Measurements from ENCODE around the gene A4GALT.

A4GALT gene

GRCh38 chr22:42648368-42649245, 72.1 kb downstream of the A4GALT start:
- no peaks in the 10 kb centered on the region for H3K79me2 ChIP-seq

GRCh38 chr22:42648017-42648367, 72.7 kb downstream of the A4GALT start:
- no peak for TF ChIP-seq CTCF (IDR thresholded peaks at IDR 0.05)
- Histone ChIP-seq H3K36me3 (ENCODE audit: control insufficient read depth, insufficient read depth, low read length) (no peaks in the 10 kb centered on the region), H3K9me3 (ENCODE audit: control insufficient read depth, low read length) (no peaks in the 10 kb centered on the region), H3K4me2 (ENCODE audit: low read length) (no peak overlapping the region), H3K27me3 (ENCODE audit: control insufficient read depth, insufficient read depth, low read length) (no peaks in the 10 kb centered on the region), H3K9ac (no peak overlapping the region), H3K27ac (no peak overlapping the region), H3K4me3 (ENCODE audit: low read depth, low read length) (no peak overlapping the region), H3K4me1 (no peaks in the 10 kb centered on the region), H3K79me2 (no peaks in the 10 kb centered on the region), H2AFZ (no peak overlapping the region)

More at GRCh38 chr22:42648368-42649245, 72.1 kb downstream of the A4GALT start:
- Histone ChIP-seq H2AFZ (peak overlapping the region; percentile 72), H3K4me2 (ENCODE audit: low read length) (peak overlapping the region; percentile 94), H3K27me3 (ENCODE audit: control insufficient read depth, insufficient read depth, low read length) (no peaks in the 10 kb centered on the region), H3K9ac (peak overlapping the region; percentile 61), H3K27ac (peak overlapping the region; percentile 62), H3K4me3 (ENCODE audit: low read depth, low read length) (peak overlapping the region; percentile 76), H3K9me3 (ENCODE audit: control insufficient read depth, low read length) (no peaks in the 10 kb centered on the region), H3K4me1 (no peaks in the 10 kb centered on the region), H3K36me3 (ENCODE audit: control insufficient read depth, insufficient read depth, low read length) (no peaks in the 10 kb centered on the region)
- no peak for TF ChIP-seq CTCF (IDR thresholded peaks at IDR 0.05)

GRCh38 chr22:42646569-42647525, 73.8 kb downstream of the A4GALT start:
- H3K4me3 ChIP-seq (ENCODE audit: low read depth, low read length): no peak overlapping the region
- no peak overlapping the region for H3K4me2 ChIP-seq (ENCODE audit: low read length)
- no peaks in the 10 kb centered on the region for H3K4me1 ChIP-seq
- no peak overlapping the region for H3K27ac ChIP-seq
- TF ChIP-seq CTCF (IDR thresholded peaks at IDR 0.05): no peak
- H3K27me3 ChIP-seq (ENCODE audit: control insufficient read depth, insufficient read depth, low read length): no peaks in the 10 kb centered on the region
- H3K79me2 ChIP-seq: no peaks in the 10 kb centered on the region
- no peaks in the 10 kb centered on the region for H3K36me3 ChIP-seq (ENCODE audit: control insufficient read depth, insufficient read depth, low read length)
- H3K9me3 ChIP-seq (ENCODE audit: control insufficient read depth, low read length): no peaks in the 10 kb centered on the region
- no peak overlapping the region for H2AFZ ChIP-seq
- H3K9ac ChIP-seq: no peak overlapping the region

GRCh38 chr22:42645938-42646568, 74.6 kb downstream of the A4GALT start:
- no peak for TF ChIP-seq CTCF (IDR thresholded peaks at IDR 0.05)
- Histone ChIP-seq H3K9me3 (ENCODE audit: control insufficient read depth, low read length) (no peaks in the 10 kb centered on the region), H3K9ac (no peak overlapping the region), H3K4me2 (ENCODE audit: low read length) (no peak overlapping the region), H3K4me3 (ENCODE audit: low read depth, low read length) (no peak overlapping the region), H3K36me3 (ENCODE audit: control insufficient read depth, insufficient read depth, low read length) (no peaks in the 10 kb centered on the region), H3K27ac (no peak overlapping the region), H3K4me1 (no peaks in the 10 kb centered on the region), H3K79me2 (no peaks in the 10 kb centered on the region), H2AFZ (no peak overlapping the region), H3K27me3 (ENCODE audit: control insufficient read depth, insufficient read depth, low read length) (no peaks in the 10 kb centered on the region)
